H9 (cell line): Measurements from ENCODE around the gene NRXN3. TPM values are rescaled to one million over a fixed set of nuclear protein-coding genes. Genes with fewer than 3 reads are reported as not detected.

Experiments used
- DNase-seq: peaks from one replicate; pipeline ENCODE4 v3.0.0-alpha.2; 2017
- H2AFZ ChIP-seq: one replicate; pipeline ENCODE4 v1.6.1; 2013; ENCODE audit warnings: mild to moderate bottlenecking, low read length, control low read depth, moderate library complexity
- H2AK5ac ChIP-seq: 2 replicates; pipeline ENCODE4 v1.6.1; 2013; ENCODE audit warnings: low read length, control low read depth, mixed read lengths; ENCODE audit not compliant: insufficient read length
- H2BK120ac ChIP-seq: one replicate; pipeline ENCODE4 v1.6.1; 2013; ENCODE audit warnings: low read depth, mild to moderate bottlenecking, low read length, control low read depth, inconsistent platforms; ENCODE audit not compliant: poor library complexity, severe bottlenecking
- H2BK12ac ChIP-seq: 2 replicates; pipeline ENCODE4 v1.6.1; 2013; ENCODE audit warnings: low read length, control low read depth, mixed read lengths, low read depth; ENCODE audit not compliant: insufficient read length
- H2BK15ac ChIP-seq: 2 replicates; pipeline ENCODE4 v1.6.1; 2013; ENCODE audit warnings: low read depth, low read length, control low read depth
- H2BK20ac ChIP-seq: one replicate; pipeline ENCODE4 v1.6.1; 2013; ENCODE audit warnings: low read depth, mild to moderate bottlenecking, low read length, control low read depth, inconsistent platforms; ENCODE audit not compliant: poor library complexity, severe bottlenecking
- H2BK5ac ChIP-seq: 2 replicates; pipeline ENCODE4 v1.6.1; 2013; ENCODE audit warnings: low read length, control low read depth, mixed read lengths; ENCODE audit not compliant: insufficient read length
- H3K14ac ChIP-seq: 2 replicates; pipeline ENCODE4 v1.6.1; 2013; ENCODE audit warnings: low read length, control low read depth; ENCODE audit not compliant: insufficient read depth
- H3K18ac ChIP-seq: 2 replicates; pipeline ENCODE4 v1.6.1; 2013; ENCODE audit warnings: low read depth, mild to moderate bottlenecking, mixed read lengths, low read length, control low read depth; ENCODE audit not compliant: insufficient read length
- H3K23ac ChIP-seq: 2 replicates; pipeline ENCODE4 v1.6.1; 2013; ENCODE audit warnings: low read length, control low read depth, mixed read lengths, low read depth; ENCODE audit not compliant: insufficient read length
- H3K23me2 ChIP-seq: 2 replicates; pipeline ENCODE4 v1.6.1; 2013; ENCODE audit warnings: low read depth, mild to moderate bottlenecking, mixed read lengths, low read length, control low read depth; ENCODE audit not compliant: insufficient read length, poor library complexity, severe bottlenecking
- H3K27ac ChIP-seq: 2 replicates; pipeline ENCODE4 v1.5.1; 2013; ENCODE audit warnings: low read length, control low read depth, mixed read lengths, low read depth; ENCODE audit not compliant: insufficient read length
- H3K27me3 ChIP-seq: 2 replicates; pipeline ENCODE4 v1.6.1; 2013; ENCODE audit warnings: low read length, control low read depth, inconsistent platforms; ENCODE audit not compliant: insufficient read depth
- H3K4ac ChIP-seq: 2 replicates; pipeline ENCODE4 v1.6.1; 2013; ENCODE audit warnings: low read depth, mild to moderate bottlenecking, control low read depth, inconsistent platforms, low read length, moderate library complexity
- H3K4me1 ChIP-seq: 2 replicates; pipeline ENCODE4 v1.6.1; 2013; ENCODE audit warnings: low read length, control low read depth, inconsistent platforms; ENCODE audit not compliant: insufficient read depth
- H3K4me2 ChIP-seq: 2 replicates; pipeline ENCODE4 v1.6.1; 2013; ENCODE audit warnings: low read length, control low read depth, mixed read lengths; ENCODE audit not compliant: insufficient read length, insufficient read depth
- H3K56ac ChIP-seq: 2 replicates; pipeline ENCODE4 v1.6.1; 2013; ENCODE audit warnings: low read depth, mild to moderate bottlenecking, mixed read lengths, low read length, control low read depth; ENCODE audit not compliant: insufficient read length
- H3K79me1 ChIP-seq: 2 replicates; pipeline ENCODE4 v1.6.1; 2013; ENCODE audit warnings: low read depth, mild to moderate bottlenecking, moderate library complexity, low read length, control low read depth, inconsistent platforms; ENCODE audit not compliant: insufficient read depth, poor library complexity, severe bottlenecking
- H3K79me2 ChIP-seq: 2 replicates; pipeline ENCODE4 v1.6.1; 2013; ENCODE audit warnings: low read length, control low read depth, inconsistent platforms; ENCODE audit not compliant: insufficient read depth
- H3K9ac ChIP-seq: 2 replicates; pipeline ENCODE4 v1.6.1; 2013; ENCODE audit warnings: low read length, control low read depth, mixed read lengths; ENCODE audit not compliant: insufficient read length; ENCODE audit errors: extremely low read depth
- H3K9me3 ChIP-seq: one replicate; pipeline ENCODE4 v1.6.1; 2013; ENCODE audit warnings: low read depth, low read length, inconsistent platforms; ENCODE audit not compliant: control insufficient read depth
- H3T11ph ChIP-seq: one replicate; pipeline ENCODE4 v1.6.1; 2013; ENCODE audit warnings: mild to moderate bottlenecking, low read length, control low read depth, inconsistent platforms
- H4K20me1 ChIP-seq: one replicate; pipeline ENCODE4 v1.6.1; 2013; ENCODE audit not compliant: control insufficient read depth, insufficient read length, insufficient read depth
- H4K5ac ChIP-seq: 2 replicates; pipeline ENCODE4 v1.6.1; 2013; ENCODE audit warnings: low read depth, mild to moderate bottlenecking, mixed read lengths, low read length, control low read depth; ENCODE audit not compliant: insufficient read length
- H4K8ac ChIP-seq: replicated peaks from 2 replicates; pipeline ENCODE4 v1.6.1; 2013; ENCODE audit warnings: low read length, control low read depth, mixed read lengths, low read depth; ENCODE audit not compliant: insufficient read length
- H4K91ac ChIP-seq: 2 replicates; pipeline ENCODE4 v1.6.1; 2013; ENCODE audit warnings: low read depth, mild to moderate bottlenecking, moderate library complexity, mixed read lengths, low read length, control low read depth; ENCODE audit not compliant: insufficient read length
- H3K27ac Mint-ChIP-seq, 3 experiments: 2 replicates in 2 of 3; 3 replicates in 1 of 3; pipeline ENCODE4 v1.8.0; 2020 to 2021; ENCODE audit warnings: mixed read lengths in 3 of 3, mild to moderate bottlenecking in 1 of 3, moderate library complexity in 1 of 3
- H3K27me3 Mint-ChIP-seq: 2 replicates; pipeline ENCODE4 v1.8.0; 2021; ENCODE audit warnings: low read depth, mild to moderate bottlenecking, moderate library complexity, mixed read lengths
- H3K36me3 Mint-ChIP-seq, 3 experiments: 2 replicates in 2 of 3; 3 replicates in 1 of 3; pipeline ENCODE4 v1.8.0; 2020 to 2021; ENCODE audit warnings: low read depth in 3 of 3, mixed read lengths in 3 of 3; ENCODE audit not compliant: insufficient read depth in 1 of 3
- H3K4me1 Mint-ChIP-seq, 2 experiments: 2 replicates each; pipeline ENCODE4 v1.8.0; 2020; ENCODE audit warnings: mixed read lengths in 2 of 2
- H3K4me3 Mint-ChIP-seq, 2 experiments: 2 replicates in 1 of 2; 3 replicates in 1 of 2; pipeline ENCODE4 v1.8.0; 2020 to 2021; ENCODE audit warnings: mild to moderate bottlenecking in 2 of 2, mixed read lengths in 2 of 2, moderate library complexity in 1 of 2
- H3K9me3 Mint-ChIP-seq, 2 experiments: 2 replicates in 1 of 2; 3 replicates in 1 of 2; pipeline ENCODE4 v1.8.0; 2020; ENCODE audit warnings: mild to moderate bottlenecking in 2 of 2, mixed read lengths in 2 of 2, moderate library complexity in 1 of 2
- WGBS: extraction: QIAGEN DNeasy Blood & Tissue Kit; methylation state at CpG from one replicate; pipeline ENCODE4 v1.1.7; 2013; ENCODE audit warnings: missing lambda C conversion rate, low lambda C conversion rate, mixed read lengths; ENCODE audit not compliant: insufficient read length; ENCODE audit errors: extremely low coverage; 5-methylcytosine and 5-hydroxymethylcytosine counted together
- total RNA-seq: library from RNA; stranded (reverse); gene quantifications from 2 replicates; pipeline ENCODE4 v1.2.1, GENCODE V29; 2021
- TF ChIP-seq, protein P1 (sequence below): fragments of 200-600 bp; sonication (generic); conservative IDR thresholded peaks from 3 replicates; pipeline ENCODE4 v1.8.0; 2021; ENCODE audit warnings: antibody characterized with exemption, mild to moderate bottlenecking

NRXN3 gene
- total RNA-seq, 1 experiment from 2014 or later, result 1.8 TPM

DNA sequence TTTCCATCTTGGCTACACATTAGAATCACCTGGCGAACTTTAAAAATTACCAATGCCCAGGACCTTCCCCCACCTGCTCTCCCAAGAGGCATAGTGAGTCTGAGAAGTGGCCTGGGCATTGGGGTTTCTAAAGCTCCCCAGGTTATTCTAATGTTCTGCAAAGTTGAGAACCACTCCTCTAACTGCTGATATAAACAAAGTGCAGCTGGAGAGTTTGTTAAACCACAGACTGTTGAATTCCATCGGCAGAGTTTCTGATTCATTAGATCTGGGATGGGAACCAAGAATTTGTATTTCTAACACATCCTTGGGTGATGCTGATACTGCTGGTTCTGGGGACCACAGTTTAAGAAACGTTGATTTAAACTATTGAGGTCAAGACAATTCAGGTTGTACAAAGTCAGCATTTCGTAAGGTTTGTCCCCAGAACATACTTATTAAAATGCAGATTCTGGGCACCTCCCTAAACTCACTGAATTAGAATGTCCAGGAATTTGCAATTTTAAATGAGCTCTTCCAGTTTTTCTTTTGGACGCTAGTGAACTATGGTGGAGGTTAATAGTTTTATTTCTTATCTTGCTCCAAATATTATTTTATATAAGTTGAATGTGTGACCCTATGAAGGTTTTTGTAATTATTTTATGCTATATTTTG lies 309.1 kb downstream of the NRXN3 start:
- Histone ChIP-seq H2BK20ac (no peak overlapping the region), H3K79me1 (no peaks in the 10 kb centered on the region), H4K20me1 (no peaks in the 10 kb centered on the region), H4K91ac (no peak overlapping the region), H4K8ac (no peak overlapping the region), H3K4me1 (peaks cover 2% of the 10 kb centered on the region; the same call in 1 of the 2 replicates), H2BK15ac (no peak overlapping the region), H3K4me2 (no peak overlapping the region), H3K56ac (no peak overlapping the region), H3K27me3 (no peaks in the 10 kb centered on the region), H3K27ac (no peak overlapping the region), H3K79me2 (no peaks in the 10 kb centered on the region), H2BK5ac (no peak overlapping the region), H3T11ph (no peak overlapping the region), H2AFZ (no peak overlapping the region), H3K23me2 (no peaks in the 10 kb centered on the region), H3K14ac (no peak overlapping the region), H3K23ac (no peak overlapping the region), H2BK12ac (no peak overlapping the region), H2BK120ac (no peak overlapping the region), H2AK5ac (no peak overlapping the region), H4K5ac (no peak overlapping the region), H3K4ac (no peak overlapping the region), H3K18ac (no peak overlapping the region), H3K9ac (no peak overlapping the region), H3K9me3 (no peaks in the 10 kb centered on the region)
- H3K9me3 Mint-ChIP-seq, result no peaks in the 10 kb centered on the region
- no peak overlapping the region for H3K4me3 Mint-ChIP-seq
- no peak for DNase-seq
- no peaks in the 10 kb centered on the region for H3K36me3 Mint-ChIP-seq
- TF ChIP-seq, protein P1, sequence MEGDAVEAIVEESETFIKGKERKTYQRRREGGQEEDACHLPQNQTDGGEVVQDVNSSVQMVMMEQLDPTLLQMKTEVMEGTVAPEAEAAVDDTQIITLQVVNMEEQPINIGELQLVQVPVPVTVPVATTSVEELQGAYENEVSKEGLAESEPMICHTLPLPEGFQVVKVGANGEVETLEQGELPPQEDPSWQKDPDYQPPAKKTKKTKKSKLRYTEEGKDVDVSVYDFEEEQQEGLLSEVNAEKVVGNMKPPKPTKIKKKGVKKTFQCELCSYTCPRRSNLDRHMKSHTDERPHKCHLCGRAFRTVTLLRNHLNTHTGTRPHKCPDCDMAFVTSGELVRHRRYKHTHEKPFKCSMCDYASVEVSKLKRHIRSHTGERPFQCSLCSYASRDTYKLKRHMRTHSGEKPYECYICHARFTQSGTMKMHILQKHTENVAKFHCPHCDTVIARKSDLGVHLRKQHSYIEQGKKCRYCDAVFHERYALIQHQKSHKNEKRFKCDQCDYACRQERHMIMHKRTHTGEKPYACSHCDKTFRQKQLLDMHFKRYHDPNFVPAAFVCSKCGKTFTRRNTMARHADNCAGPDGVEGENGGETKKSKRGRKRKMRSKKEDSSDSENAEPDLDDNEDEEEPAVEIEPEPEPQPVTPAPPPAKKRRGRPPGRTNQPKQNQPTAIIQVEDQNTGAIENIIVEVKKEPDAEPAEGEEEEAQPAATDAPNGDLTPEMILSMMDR, result no peak
- H3K4me1 Mint-ChIP-seq, result peaks cover 8 to 26% of the 10 kb centered on the region in 2 experiments
- no CpG with 5 or more reads among the region's 5 CpGs for WGBS
- H3K27me3 Mint-ChIP-seq, result no peaks in the 10 kb centered on the region
- no peak overlapping the region for H3K27ac Mint-ChIP-seq
